Measurements from ENCODE around the gene SHKBP1.

Gene SHKBP1

DNA sequence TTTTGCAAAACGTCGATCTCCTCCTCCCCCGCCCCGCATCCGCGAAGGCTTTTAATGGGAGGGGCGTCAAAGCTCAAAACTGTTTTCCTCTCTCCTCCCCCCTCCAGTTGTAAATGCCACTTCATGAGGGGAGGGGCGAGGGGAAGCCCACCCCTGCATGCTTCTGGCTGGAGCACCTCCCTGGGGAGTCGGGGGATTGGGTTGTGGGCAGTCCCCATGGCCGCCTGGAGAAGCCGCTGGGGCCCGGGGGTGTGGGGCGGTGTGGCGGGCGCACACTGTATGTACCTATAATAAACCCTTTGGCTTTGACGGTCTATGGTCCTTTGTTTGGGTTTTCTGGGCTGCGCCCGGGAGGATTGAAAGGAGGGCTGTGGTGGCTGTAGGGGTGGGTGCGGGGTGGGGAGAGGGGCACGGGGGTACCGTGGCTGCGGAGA is 505 bp upstream of the SHKBP1 start:
- TF ChIP-seq OSR1 (CRISPR knock-in tag; IDR thresholded peaks at IDR 0.05) (no peak), ZFP30 (CRISPR knock-in tag; IDR thresholded peaks at IDR 0.05) (no peak), SNAI2 (CRISPR knock-in tag; IDR thresholded peaks at IDR 0.05) (no peak), ZC3H10 (CRISPR knock-in tag; IDR thresholded peaks at IDR 0.05) (no peak), CSDC2 (CRISPR knock-in tag; IDR thresholded peaks at IDR 0.05) (no peak), TCF4 (CRISPR knock-in tag; IDR thresholded peaks at IDR 0.05; ENCODE audit: borderline replicate concordance) (no peak), BACH2 (CRISPR knock-in tag; IDR thresholded peaks at IDR 0.05; ENCODE audit: borderline replicate concordance) (no peak), PPARA (CRISPR knock-in tag; IDR thresholded peaks at IDR 0.05; ENCODE audit: borderline replicate concordance) (no peak), ZNF565 (CRISPR knock-in tag; conservative IDR thresholded peaks at IDR 0.05; ENCODE audit: low read depth) (no peak), ISL1 (CRISPR knock-in tag; IDR thresholded peaks at IDR 0.05) (no peak), GLIS3 (CRISPR knock-in tag; IDR thresholded peaks at IDR 0.05) (no peak), ZFP3 (CRISPR knock-in tag; IDR thresholded peaks at IDR 0.05) (no peak), ESRRG (CRISPR knock-in tag; IDR thresholded peaks at IDR 0.05) (no peak), RARB (CRISPR knock-in tag; IDR thresholded peaks at IDR 0.05) (no peak), ZNF8 (CRISPR knock-in tag; IDR thresholded peaks at IDR 0.05) (no peak), ARNTL (CRISPR knock-in tag; IDR thresholded peaks at IDR 0.05; ENCODE audit: borderline replicate concordance, low read depth) (no peak)
- TF ChIP-seq, protein P1, sequence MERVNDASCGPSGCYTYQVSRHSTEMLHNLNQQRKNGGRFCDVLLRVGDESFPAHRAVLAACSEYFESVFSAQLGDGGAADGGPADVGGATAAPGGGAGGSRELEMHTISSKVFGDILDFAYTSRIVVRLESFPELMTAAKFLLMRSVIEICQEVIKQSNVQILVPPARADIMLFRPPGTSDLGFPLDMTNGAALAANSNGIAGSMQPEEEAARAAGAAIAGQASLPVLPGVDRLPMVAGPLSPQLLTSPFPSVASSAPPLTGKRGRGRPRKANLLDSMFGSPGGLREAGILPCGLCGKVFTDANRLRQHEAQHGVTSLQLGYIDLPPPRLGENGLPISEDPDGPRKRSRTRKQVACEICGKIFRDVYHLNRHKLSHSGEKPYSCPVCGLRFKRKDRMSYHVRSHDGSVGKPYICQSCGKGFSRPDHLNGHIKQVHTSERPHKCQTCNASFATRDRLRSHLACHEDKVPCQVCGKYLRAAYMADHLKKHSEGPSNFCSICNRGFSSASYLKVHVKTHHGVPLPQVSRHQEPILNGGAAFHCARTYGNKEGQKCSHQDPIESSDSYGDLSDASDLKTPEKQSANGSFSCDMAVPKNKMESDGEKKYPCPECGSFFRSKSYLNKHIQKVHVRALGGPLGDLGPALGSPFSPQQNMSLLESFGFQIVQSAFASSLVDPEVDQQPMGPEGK (CRISPR knock-in tag; IDR thresholded peaks at IDR 0.05; ENCODE audit: borderline replicate concordance), result no peak
- TF ChIP-seq, protein P2, sequence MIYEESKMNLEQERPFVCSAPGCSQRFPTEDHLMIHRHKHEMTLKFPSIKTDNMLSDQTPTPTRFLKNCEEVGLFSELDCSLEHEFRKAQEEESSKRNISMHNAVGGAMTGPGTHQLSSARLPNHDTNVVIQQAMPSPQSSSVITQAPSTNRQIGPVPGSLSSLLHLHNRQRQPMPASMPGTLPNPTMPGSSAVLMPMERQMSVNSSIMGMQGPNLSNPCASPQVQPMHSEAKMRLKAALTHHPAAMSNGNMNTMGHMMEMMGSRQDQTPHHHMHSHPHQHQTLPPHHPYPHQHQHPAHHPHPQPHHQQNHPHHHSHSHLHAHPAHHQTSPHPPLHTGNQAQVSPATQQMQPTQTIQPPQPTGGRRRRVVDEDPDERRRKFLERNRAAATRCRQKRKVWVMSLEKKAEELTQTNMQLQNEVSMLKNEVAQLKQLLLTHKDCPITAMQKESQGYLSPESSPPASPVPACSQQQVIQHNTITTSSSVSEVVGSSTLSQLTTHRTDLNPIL (CRISPR knock-in tag; IDR thresholded peaks at IDR 0.05; ENCODE audit: low read depth), result no peak
- TF ChIP-seq, protein P3, sequence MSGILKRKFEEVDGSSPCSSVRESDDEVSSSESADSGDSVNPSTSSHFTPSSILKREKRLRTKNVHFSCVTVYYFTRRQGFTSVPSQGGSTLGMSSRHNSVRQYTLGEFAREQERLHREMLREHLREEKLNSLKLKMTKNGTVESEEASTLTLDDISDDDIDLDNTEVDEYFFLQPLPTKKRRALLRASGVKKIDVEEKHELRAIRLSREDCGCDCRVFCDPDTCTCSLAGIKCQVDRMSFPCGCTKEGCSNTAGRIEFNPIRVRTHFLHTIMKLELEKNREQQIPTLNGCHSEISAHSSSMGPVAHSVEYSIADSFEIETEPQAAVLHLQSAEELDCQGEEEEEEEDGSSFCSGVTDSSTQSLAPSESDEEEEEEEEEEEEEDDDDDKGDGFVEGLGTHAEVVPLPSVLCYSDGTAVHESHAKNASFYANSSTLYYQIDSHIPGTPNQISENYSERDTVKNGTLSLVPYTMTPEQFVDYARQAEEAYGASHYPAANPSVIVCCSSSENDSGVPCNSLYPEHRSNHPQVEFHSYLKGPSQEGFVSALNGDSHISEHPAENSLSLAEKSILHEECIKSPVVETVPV (CRISPR knock-in tag; IDR thresholded peaks at IDR 0.05), result no peak
- TF ChIP-seq, protein P4, sequence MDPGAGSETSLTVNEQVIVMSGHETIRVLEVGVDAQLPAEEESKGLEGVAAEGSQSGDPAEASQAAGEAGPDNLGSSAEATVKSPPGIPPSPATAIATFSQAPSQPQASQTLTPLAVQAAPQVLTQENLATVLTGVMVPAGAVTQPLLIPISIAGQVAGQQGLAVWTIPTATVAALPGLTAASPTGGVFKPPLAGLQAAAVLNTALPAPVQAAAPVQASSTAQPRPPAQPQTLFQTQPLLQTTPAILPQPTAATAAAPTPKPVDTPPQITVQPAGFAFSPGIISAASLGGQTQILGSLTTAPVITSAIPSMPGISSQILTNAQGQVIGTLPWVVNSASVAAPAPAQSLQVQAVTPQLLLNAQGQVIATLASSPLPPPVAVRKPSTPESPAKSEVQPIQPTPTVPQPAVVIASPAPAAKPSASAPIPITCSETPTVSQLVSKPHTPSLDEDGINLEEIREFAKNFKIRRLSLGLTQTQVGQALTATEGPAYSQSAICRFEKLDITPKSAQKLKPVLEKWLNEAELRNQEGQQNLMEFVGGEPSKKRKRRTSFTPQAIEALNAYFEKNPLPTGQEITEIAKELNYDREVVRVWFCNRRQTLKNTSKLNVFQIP (CRISPR knock-in tag; IDR thresholded peaks at IDR 0.05; ENCODE audit: borderline replicate concordance, low read depth), result no peak
- ATAC-seq, result peak; percentile 5; the same call in 2 of the 3 replicates

DNA sequence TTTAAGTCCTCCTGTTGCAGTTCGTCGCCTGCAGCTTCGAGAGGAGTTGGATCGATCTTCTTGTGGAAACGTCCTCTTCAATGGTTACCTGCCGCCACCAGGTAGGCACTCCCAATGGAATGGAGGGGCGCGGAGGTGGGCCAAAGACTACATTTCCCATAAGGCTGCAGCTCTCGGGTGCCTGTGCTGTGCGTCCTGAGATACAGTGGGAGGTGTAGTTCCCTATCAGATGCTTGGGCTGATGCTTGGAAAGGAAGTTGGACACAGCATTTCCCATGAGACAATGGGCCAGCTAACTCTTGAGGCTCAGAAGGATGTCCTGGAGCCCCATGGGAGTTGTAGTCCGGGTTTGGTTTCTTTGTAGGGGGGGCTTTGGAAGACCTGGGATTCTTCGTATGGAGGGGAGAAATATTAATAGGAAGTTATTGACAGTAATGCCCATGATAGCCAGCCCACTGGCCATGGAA is 1.8 kb downstream of the SHKBP1 start:
- TF ChIP-seq ZNF70 (CRISPR knock-in tag; IDR thresholded peaks at IDR 0.05) (no peak), OSR1 (CRISPR knock-in tag; IDR thresholded peaks at IDR 0.05) (no peak), CSDC2 (CRISPR knock-in tag; IDR thresholded peaks at IDR 0.05) (no peak), PPARA (CRISPR knock-in tag; IDR thresholded peaks at IDR 0.05; ENCODE audit: borderline replicate concordance) (no peak), RARB (CRISPR knock-in tag; IDR thresholded peaks at IDR 0.05) (no peak), GLIS3 (CRISPR knock-in tag; IDR thresholded peaks at IDR 0.05) (no peak), SNAI2 (CRISPR knock-in tag; IDR thresholded peaks at IDR 0.05) (no peak), ZC3H10 (CRISPR knock-in tag; IDR thresholded peaks at IDR 0.05) (no peak), ISL1 (CRISPR knock-in tag; IDR thresholded peaks at IDR 0.05) (no peak), ZFP3 (CRISPR knock-in tag; IDR thresholded peaks at IDR 0.05) (no peak), BACH2 (CRISPR knock-in tag; IDR thresholded peaks at IDR 0.05; ENCODE audit: borderline replicate concordance) (no peak), ZNF565 (CRISPR knock-in tag; conservative IDR thresholded peaks at IDR 0.05; ENCODE audit: low read depth) (no peak), ESRRG (CRISPR knock-in tag; IDR thresholded peaks at IDR 0.05) (no peak)
- TF ChIP-seq, protein P2 (CRISPR knock-in tag; IDR thresholded peaks at IDR 0.05; ENCODE audit: low read depth), result no peak
- TF ChIP-seq, protein P4 (CRISPR knock-in tag; IDR thresholded peaks at IDR 0.05; ENCODE audit: borderline replicate concordance, low read depth), result no peak
- TF ChIP-seq, protein P1 (CRISPR knock-in tag; IDR thresholded peaks at IDR 0.05; ENCODE audit: borderline replicate concordance), result no peak
- TF ChIP-seq, protein P5, sequence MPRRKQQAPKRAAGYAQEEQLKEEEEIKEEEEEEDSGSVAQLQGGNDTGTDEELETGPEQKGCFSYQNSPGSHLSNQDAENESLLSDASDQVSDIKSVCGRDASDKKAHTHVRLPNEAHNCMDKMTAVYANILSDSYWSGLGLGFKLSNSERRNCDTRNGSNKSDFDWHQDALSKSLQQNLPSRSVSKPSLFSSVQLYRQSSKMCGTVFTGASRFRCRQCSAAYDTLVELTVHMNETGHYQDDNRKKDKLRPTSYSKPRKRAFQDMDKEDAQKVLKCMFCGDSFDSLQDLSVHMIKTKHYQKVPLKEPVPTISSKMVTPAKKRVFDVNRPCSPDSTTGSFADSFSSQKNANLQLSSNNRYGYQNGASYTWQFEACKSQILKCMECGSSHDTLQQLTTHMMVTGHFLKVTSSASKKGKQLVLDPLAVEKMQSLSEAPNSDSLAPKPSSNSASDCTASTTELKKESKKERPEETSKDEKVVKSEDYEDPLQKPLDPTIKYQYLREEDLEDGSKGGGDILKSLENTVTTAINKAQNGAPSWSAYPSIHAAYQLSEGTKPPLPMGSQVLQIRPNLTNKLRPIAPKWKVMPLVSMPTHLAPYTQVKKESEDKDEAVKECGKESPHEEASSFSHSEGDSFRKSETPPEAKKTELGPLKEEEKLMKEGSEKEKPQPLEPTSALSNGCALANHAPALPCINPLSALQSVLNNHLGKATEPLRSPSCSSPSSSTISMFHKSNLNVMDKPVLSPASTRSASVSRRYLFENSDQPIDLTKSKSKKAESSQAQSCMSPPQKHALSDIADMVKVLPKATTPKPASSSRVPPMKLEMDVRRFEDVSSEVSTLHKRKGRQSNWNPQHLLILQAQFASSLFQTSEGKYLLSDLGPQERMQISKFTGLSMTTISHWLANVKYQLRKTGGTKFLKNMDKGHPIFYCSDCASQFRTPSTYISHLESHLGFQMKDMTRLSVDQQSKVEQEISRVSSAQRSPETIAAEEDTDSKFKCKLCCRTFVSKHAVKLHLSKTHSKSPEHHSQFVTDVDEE (CRISPR knock-in tag; IDR thresholded peaks at IDR 0.05), result no peak
- peak; percentile 15; the same call in 2 of the 3 replicates for ATAC-seq

All from SK-N-SH treated with all-trans-retinoic acid at 6 μM for 48 hours (cell line).